Thyroid gland (tissue), 4 donors: Measurements from ENCODE around the gene CDYL2.

Source experiments
- CTCF ChIP-seq, 6 experiments: fragments of 200-600 bp in 3 of 6; fragments of 450-650 bp in 3 of 6; sonication (generic) in 3 of 6; IDR thresholded peaks; one replicate each; pipeline ENCODE4 v1.5.1; 2016 to 2019; ENCODE audit warnings: antibody characterized with exemption in 6 of 6, mild to moderate bottlenecking in 2 of 6, inconsistent platforms in 1 of 6, moderate library complexity in 1 of 6
- POLR2A ChIP-seq, 2 donors: fragments of 450-650 bp; IDR thresholded peaks; one replicate each; pipeline ENCODE4 v1.6.1; 2017; ENCODE audit warnings: antibody characterized with exemption in 2 of 2, mild to moderate bottlenecking in 2 of 2, moderate library complexity in 1 of 2

DNA sequence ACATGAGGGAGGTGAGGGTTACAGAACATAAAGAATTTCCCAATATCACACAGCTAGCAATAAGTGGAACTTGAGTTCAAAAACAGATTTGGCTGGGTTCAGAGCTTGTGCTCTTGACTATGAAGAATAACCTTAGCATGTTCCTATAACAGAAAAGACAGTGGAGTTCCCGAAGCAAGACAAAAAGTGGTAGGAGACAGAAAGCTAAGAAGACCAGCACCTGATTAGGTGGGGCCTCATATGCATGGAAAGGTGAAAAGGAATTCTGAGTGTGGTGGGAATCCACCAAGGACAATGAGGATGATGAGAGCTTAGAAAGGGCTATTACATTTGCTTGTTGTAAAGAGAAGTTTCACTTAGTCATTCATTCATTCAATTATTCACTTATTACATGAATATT, 26.6 kb upstream of the CDYL2 start:
- TF ChIP-seq POLR2A (IDR thresholded peaks at IDR 0.05) (no peak), CTCF (IDR thresholded peaks at IDR 0.05) (no peak)
